Iris pigment epithelial cell (primary cell): ENCODE measurements around the gene NOX3.
A peak's percentile ranks its signal among the peaks of the same experiment; 100 is the strongest.
"Not testable (repeated sequence)": the region's sequence is repeated elsewhere in the genome, so short reads cannot be mapped to it uniquely, and the experiment has no call there.

ENCODE experiments used
- DNase-seq: peaks from one replicate; pipeline ENCODE4 v3.0.0-alpha.2; 2011; ENCODE audit warnings: low read depth

The NOX3 gene

GRCh38 chr6:155364844-155365437, 90.7 kb downstream of the NOX3 start:
- no peak for DNase-seq

GRCh38 chr6:155364021-155364420, 91.6 kb downstream of the NOX3 start:
- DNase-seq, result not testable (repeated sequence)

GRCh38 chr6:155362968-155363632, 92.5 kb downstream of the NOX3 start:
- not testable (repeated sequence) for DNase-seq

- DNase-seq, result no peak
These were observed 101.5 kb downstream of the NOX3 start for GRCh38 chr6:155354167-155354566.

DNA sequence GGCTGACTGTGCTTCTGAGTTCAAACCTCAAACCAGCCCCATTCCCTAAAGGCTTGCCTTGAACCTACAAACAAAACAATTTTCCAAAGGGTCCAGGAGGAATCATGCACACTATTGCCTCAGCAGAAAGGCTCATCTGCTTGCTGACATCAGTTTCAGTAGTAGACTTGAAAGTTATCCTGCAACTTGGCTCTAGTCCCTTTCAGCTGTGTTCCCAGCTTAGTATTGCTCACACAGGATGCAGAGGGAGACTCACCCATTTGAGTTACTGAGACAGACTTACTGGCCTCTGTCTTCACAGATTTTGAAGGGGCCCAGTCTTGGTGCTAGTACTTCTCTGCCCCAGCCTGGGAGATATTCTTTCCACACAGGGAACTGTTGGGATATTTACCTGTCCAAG, 102.8 kb downstream of the NOX3 start:
- DNase-seq, result peak; percentile 89

GRCh38 chr6:155352130-155352420, 103.6 kb downstream of the NOX3 start:
- no peak for DNase-seq

DNA sequence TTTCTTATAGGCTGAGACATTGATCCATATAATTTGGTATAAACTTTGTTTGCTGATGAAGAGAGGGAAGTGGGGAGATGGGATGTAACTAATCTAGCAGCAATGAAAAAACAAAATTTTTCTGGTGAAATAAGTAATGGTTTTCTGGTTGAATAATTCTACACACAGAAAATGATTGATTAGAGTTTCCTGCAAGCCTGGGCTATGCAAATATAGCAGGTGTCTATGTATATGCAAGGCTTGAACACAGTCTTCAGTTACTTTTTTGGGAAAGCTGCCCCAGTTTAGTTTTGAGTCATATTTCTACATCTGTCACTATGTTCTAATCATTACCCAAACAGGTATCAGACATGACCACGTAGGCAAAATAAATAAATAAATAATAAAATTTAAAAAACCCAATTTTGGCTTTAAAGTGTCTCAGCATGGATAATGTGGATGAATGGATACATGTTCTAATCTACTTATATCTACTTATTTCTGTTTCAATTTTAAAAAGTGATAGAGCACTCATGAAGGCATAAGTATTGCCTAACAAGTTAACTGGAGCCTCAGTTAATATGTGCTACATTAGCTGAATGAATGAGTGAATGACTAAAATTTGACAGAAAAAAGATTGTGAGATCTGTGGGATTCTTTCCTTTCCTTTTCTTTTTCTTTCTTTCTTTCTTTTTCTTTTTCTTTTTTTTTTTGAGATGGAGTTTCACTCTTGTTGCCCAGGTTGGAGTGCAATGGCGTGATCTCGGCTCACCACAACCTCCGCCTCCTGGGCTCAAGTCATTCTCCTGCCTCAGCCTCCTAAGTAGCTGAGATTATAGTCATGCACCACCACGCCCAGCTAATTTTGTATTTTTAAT, 104.1 kb downstream of the NOX3 start:
- DNase-seq, result no peak

DNA sequence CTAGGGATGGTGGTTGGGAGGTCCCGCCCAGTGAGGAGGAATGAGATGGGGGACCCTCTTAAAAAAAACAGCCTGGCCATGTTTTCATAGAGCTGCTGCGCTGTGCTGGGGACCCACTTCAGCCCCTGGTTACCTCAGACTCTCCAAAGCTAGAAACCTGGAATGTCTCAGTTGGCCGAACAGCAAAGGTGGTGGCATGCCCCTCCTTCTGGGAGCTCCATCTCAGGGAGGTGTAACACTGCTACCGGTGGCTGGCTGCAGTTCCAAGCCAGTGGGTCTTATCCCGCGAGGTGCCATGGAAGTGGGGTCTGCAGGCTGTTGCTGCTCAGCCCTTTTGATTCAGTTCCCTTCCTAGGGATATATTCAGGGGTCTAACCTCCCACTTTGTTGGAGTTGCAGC, 105.7 kb downstream of the NOX3 start:
- DNase-seq, result no peak

GRCh38 chr6:155349129-155349528, 106.5 kb downstream of the NOX3 start:
- DNase-seq, result peak; percentile 40

- no peak for DNase-seq
These were observed 107.8 kb downstream of the NOX3 start for GRCh38 chr6:155347800-155348199.

GRCh38 chr6:155346957-155347356, 108.7 kb downstream of the NOX3 start:
- DNase-seq, result no peak
